CD4-positive, alpha-beta T cell treated with Interferon gamma for 1 hour (primary cell): ENCODE results near the gene MIEF2.
"Not testable (repeated sequence)": the region's sequence is repeated elsewhere in the genome, so short reads cannot be mapped to it uniquely, and the experiment has no call there.

ENCODE experiments used
- DNase-seq: peaks from one replicate; pipeline ENCODE4 v3.0.0-alpha.2; 2020

Gene MIEF2

DNA sequence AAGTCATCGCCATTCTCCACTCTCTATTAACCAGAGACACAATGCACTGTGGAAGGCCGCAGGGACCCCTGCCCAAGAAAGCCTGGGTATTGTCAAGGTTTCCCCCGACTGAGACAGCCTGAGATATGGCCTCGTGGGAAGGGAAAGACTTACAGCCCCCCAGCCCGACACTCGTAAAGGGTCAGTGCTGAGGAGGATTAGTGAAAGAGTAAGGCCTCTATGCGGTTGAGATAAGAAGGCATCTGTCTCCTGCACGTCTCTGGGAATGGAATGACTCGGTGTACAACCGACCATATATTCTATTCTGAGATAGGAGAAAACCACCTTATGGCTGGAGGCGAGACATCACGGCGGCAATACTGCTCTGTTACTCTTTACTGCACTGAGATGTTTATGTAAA, 42.7 kb downstream of the MIEF2 start:
- DNase-seq = not testable (repeated sequence)

DNA sequence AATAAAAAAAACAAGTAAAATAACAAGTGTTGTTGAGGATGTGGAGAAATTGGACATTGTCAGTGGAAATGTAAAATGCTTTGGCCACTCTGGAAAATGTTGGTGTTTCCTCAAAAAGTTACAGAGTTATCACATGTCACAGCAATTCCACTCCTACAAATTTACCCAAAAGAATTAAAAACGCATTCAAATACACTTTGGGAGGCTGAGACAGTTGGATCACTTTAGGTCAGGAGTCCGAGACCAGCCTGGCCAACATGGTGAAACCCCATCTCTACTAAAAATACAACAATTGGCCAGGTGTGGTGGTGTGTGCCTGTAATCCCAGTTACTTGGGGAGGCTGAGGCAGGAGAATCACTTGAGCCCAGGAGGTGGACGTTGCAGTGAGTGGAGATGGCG, 48.7 kb downstream of the MIEF2 start:
- no peak for DNase-seq

DNA sequence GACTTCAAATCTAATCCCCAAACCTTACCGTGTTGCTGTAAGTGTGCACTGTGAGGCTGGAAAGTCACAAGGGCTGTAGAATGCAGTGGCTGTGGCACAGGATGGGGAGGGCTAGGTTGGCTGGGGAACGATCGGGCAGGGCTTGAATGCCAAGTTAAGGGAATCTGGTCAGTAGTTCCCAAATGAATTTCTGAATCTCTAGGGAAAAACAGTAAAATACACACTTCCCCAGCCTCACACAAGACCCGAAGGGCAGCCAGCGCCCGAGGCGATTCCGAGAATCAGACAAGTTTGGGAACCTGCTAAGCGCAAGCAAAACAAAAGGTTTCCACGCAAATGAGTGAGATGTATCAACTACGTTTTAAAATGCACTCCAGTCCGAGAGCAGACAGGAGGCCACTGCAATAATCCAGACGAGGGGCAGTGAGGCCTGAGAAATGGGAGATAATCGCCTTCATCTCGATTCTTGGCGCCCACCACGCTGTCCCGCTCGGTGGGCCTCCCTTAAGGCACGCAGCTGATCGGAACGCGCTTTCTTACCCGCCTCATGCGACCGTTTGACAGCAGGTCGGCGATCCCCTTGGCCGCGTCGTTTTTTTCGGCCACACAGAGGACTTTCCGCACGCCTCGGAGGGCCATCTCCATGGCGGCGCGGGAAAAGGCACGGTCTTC, 53.7 kb downstream of the MIEF2 start:
- DNase-seq = no peak

DNA sequence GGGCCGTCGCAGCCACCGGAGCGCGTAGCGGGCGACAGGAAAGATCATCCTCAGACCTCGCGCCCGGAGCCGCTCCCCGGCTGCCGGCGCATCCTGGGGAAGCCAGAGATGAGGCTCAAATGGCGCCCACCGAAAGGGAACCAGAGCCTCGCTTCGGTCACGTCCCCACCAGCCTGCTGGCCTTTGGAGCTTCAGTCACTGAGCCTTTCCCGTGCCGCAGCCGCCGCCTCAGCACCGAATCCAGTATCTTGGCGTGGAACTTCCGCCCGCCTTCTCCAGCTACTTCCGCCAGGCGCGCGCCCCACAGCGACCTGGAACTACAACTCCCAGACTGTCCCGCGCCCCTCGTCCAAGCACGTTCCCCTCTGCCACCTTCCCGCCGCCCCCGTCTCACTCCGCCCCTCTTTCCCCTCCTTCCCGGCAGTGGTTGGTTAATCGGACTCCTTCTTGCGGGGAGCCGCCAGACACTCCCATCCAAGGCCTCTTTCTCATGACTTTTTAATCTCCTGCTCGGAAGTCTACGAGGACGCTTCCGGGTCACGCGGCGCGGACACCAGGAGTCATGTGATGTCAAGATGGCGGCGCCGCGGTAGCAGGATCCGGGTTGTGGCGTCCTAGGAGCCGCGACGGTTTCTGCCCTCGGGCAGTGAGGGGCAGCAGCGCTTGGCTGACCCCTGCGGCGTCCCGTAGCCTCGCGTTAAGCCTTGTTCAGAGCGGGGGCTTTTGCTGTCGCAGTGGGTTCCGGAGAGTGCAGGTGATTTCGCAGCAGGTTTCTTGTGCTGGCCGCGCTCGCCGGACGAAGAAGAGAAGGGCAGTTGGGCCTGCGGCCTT, 54.5 kb downstream of the MIEF2 start, which contains the start of the genes SMCR8 and TOP3A:
SMCR8 (plus strand) TSS at position 563 of the 831 bp plus-strand sequence. CDS start 497 bp downstream, outside the sequence.
TOP3A (minus strand) TSS at position 264 of the 831 bp plus-strand sequence; CDS start at position 48, 216 bp downstream.
- peak; percentile 98 for DNase-seq

DNA sequence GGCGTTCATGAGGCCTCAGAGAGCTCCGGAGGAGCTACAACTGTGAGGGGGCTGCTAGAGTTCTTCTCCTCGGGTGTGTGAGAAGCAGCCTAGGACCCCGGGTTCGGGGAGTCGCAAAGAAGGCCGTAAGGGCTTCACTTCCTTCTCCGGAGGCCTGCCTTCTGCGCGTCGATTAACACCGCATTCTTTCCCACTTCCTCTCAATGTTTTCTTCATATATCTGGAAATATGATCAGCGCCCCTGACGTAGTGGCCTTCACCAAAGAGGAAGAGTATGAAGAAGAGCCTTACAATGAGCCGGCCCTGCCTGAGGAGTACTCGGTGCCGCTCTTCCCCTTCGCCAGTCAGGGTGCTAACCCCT, 55.1 kb downstream of the MIEF2 start:
- DNase-seq = peak; percentile 52

DNA sequence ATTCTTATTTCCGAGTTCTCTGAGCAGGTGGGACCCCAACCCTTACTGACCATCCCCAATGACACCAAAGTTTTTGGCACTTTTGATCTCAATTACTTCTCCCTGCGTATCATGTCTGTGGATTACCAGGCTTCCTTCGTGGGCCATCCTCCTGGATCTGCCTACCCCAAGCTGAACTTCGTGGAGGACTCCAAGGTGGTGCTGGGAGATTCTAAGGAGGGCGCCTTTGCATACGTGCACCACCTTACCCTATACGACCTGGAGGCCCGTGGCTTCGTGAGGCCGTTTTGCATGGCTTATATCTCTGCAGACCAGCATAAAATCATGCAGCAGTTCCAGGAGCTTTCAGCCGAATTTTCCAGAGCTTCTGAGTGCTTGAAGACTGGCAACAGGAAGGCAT, 55.5 kb downstream of the MIEF2 start:
- no peak for DNase-seq
